NCI-H2171 (cell line): ENCODE data around the gene NEK5.
A peak's percentile ranks its signal among the peaks of the same experiment; 100 is the strongest.
"Not testable (repeated sequence)": the region's sequence is repeated elsewhere in the genome, so short reads cannot be mapped to it uniquely, and the experiment has no call there.

ENCODE experiments used
- DNase-seq: peaks from one replicate; lab custom pipeline; 2025; lab: John Stamatoyannopoulos, UW

The NEK5 gene, protein sequence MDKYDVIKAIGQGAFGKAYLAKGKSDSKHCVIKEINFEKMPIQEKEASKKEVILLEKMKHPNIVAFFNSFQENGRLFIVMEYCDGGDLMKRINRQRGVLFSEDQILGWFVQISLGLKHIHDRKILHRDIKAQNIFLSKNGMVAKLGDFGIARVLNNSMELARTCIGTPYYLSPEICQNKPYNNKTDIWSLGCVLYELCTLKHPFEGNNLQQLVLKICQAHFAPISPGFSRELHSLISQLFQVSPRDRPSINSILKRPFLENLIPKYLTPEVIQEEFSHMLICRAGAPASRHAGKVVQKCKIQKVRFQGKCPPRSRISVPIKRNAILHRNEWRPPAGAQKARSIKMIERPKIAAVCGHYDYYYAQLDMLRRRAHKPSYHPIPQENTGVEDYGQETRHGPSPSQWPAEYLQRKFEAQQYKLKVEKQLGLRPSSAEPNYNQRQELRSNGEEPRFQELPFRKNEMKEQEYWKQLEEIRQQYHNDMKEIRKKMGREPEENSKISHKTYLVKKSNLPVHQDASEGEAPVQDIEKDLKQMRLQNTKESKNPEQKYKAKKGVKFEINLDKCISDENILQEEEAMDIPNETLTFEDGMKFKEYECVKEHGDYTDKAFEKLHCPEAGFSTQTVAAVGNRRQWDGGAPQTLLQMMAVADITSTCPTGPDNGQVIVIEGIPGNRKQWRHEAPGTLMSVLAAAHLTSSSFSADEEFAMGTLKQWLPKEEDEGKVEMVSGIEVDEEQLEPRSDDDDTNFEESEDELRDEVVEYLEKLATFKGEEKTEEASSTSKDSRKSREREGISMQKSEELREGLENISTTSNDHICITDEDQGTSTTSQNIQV

DNA sequence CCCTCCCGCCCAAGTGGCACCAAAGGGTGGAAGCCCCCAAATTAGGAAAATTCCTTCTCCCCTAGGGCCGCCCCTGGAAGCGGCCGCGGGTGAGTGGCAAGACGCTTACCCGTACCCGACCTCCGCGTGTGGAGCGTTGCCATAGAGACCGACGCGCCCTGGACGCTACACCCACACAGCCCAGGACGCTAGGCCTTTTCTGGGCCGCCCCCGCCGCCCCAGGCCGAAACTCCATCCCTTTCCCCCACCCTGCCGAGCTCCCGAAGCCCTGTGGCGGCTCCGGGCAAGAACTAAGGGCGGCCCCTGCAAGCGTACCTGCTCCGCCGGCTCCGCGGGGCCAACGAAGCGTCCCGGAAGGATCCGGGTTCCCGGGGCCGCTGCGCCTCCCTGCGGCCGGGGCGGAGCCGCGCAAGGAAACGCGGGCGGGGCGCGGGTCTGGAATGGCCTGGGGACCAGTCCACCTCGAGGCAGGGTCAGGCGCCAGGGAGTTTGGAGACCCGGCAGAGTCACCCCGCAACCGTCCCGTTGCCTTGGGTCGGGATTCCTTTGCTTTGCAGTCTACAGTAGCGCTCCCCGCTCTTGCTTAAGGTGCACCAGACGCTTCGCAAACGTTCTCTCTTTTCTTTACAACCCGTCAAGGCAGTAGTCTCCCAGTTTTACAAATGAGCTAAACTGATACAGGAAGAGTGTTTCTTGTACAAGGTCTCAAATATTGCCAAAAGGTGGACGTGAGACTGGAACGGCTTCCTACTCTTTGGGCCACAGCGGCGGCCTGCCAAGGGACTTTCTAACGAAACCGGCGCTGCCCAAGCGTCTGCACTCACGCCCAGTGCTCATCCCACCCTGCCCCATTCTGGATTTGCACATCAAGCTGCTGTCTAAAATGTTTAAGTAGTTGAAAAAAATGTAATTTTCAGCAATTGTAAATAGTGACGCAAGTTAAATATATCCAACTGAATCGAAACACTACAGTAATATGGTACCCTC, at the start of gene NEK5:
Gene NEK5, minus strand, starts transcription at position 360 of the 987 bp plus-strand sequence. CDS start 1,591 bp downstream, outside the sequence.
- DNase-seq = peak; percentile 41

DNA sequence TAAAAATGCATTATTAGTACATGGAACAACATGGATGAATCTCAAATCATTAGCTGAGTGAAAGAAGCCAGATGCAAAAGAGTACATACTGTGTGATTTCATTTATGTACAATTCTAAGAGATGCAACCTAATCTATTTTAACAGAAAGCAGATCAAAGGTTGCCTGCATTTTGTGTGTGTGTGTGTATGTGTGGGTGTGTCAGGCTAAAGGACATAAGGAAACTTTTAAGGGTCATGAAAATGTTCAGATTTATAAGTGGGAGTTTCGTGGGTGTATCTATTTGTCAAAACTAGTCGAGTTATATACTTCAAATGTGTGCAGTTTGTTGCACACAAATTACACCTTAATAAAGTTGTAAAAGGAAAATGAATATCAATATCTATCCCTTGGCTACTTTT, 48.4 kb upstream of the NEK5 start:
- DNase-seq = no peak

DNA sequence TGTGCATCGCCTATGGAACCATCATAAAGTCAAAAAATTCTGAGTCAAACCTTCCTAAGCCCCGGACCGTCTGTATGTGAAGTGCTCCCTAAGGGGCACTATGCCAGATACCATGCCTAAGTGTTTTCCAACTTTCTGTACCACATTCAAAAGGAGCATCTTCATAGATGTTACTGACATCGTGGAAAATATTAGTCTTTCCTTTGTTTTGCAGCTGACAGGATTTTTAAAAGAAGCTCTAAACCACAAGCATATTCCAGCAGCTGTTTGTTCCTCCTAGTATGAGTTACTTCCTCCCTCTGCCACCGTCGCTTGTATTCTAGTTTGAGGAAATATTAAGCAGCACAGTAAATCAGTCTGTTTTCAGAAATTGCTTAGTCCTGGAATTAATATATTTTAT, 45.1 kb upstream of the NEK5 start:
- not testable (repeated sequence) for DNase-seq

DNA sequence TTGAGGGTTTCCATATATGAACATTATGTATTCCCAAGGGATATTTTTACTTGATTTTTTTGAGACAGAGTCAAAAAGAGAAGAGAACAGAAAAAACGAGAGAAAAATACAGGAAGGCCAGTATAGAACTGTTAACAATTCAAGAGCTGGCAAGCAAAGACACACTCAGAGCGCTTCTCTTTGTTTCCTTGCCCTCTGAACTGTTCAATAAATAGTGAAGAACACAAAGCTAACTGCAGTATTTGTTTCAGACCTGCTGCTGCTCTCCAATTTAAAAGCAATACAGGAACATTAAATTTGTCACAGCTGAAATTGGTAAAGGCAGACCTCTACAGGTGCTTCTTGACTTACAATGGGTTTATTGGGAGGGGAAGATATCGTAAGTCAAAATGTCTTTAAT, 44.5 kb upstream of the NEK5 start:
- DNase-seq = no peak

DNA sequence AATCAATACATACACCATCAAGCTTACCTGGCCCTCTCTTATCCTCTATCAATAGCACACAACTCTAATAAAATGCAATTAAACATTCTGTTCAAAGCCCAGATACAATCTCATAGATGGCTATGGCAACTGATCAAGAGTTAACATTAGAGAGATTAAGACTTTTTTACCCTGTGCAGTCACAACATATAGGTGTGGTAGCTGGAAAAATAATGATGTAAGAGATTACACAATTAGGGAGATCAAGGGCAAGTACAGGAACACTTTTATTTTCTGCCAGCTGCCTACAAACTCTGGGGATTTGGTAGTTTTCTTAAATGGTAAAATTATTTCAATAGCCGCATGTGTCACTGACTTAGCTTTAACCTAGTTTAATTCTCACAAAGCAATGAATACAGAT, 42.8 kb upstream of the NEK5 start:
- not testable (repeated sequence) for DNase-seq

DNA sequence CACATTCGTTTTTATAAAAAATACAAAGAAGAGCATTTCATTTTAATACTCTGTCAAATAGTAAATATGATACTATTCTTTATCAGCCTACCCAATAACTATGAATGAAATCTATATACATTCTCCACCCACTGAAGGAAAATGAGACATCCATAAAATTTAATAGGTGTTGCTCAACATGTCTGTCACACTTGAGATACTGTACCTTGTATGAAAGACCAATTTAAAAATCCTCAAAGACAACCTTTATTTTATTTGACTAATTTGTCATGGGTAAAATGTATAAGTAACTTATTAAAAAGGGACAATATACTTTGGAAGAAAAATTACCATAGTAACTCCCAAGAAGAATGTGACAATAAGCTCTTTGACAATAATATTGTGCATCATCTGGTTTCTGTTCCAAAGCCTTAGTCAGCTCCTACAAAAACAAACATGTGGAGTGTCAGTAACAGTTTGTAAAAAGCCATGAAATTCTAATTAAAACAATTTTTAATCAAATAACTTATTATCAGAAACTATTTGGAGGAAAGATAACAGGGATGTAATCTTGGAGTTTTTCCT, 42.0 kb upstream of the NEK5 start:
- DNase-seq = not testable (repeated sequence)

DNA sequence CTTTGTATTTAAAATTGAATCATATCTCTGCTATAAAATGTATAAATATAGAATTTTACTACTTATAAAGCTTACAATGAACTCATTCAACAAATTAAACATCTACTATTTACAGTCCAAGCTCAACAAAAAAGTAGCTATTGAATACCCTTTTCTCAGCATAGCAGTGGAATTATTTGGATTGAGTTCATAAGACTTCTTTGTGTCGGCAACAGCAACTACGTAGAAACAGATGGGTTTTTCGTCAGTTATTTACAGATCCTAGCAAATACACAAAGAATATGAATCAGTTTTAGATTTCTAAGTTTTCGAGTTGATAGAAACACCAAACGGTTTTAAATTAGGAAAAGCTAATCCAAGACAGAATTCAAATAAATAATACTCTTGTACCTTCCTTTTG, 41.0 kb upstream of the NEK5 start:
- no peak for DNase-seq

DNA sequence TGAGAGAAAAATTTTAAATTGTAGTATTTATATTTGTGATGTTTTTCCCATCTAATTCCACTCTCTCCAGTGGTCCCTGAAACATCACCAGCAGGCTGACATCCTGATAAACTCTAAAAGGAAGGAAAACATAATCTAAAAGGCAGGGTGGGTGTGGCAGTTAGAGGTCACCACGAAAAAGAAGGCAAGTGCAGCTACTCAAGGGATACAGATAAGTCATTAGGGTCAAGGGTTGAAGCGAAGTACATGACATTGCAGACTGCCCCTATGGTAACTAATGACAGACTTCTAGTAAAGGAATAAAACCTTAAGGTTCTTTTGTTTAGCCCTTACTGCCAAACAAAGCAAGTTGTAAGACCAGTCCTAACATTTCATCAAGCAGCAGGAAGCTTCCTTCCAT, 36.5 kb upstream of the NEK5 start:
- DNase-seq = no peak

DNA sequence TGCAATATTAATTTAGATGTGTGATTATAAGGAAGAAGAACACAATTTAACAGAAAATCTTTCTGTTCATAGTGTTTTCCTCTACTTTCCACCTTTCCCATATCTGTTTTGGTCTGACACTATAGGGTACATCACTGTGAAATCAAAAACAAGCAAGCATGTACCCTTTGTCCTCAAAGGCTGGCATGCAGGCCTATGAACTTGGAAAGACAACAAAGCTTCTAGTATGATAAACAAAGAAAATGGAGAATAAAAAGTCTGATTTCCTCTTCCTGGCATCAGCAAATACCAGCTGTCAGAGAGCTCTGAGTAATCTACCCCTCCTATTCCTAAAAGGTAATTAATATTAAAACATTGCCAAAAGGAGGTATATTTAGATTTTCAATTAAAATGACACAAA, 36.1 kb upstream of the NEK5 start:
- no peak for DNase-seq

DNA sequence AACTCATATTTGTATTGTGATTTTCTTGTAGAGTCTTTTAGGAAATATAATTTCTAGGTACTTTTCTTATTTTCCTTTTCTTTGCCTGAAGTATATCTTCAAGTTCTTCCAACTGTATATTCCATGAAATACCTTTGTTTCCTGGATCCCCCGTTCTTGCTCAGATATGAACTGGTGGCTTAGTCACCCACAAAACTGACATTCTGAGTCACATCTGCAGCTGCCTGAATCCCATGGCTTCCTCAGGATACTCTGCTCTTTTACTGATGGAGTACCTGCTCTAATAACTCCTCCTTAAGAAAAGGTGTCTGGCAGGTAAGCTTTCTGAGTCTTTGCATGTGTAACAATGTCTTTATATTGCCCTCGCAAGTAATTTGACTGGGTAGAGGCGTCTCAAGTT, 35.0 kb upstream of the NEK5 start:
- DNase-seq = not testable (repeated sequence)

DNA sequence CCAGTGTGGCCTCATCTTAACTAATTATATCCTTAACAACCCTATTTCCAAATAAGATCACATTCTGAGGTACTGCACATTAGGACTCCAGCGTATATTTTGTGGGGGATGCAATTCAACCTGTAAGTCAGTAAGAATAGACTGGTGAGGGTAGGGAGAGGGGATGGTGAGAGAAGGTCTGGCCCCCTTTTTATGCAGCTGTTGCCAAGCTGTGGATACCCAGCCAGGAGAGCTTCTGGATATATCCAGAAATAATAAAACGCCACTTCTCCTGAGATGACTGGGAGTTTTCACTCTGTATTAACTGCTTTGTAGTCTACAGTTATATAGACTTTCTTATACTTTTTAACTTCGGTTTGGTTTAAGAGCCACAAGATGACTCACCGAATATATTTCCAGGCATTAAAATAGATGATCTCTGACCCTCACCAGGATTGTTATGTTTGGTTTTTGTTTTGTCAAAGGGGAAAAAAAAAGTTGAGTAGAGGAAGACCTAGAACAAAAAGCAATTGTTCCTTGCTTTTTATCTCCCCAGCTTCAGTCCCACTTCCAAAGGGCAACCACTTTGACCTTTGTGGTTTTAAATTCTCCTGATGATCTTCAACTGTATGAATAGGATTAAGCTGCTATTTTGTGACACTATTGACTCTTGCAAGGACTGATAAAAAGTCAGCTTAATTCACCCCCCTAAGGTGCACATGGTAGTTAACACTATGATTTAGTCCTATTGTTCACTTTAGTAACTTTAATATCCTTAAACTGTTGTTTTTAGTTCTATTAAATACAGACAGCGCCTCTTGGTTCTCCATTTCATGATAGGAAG, 33.6 kb upstream of the NEK5 start:
- DNase-seq = no peak

DNA sequence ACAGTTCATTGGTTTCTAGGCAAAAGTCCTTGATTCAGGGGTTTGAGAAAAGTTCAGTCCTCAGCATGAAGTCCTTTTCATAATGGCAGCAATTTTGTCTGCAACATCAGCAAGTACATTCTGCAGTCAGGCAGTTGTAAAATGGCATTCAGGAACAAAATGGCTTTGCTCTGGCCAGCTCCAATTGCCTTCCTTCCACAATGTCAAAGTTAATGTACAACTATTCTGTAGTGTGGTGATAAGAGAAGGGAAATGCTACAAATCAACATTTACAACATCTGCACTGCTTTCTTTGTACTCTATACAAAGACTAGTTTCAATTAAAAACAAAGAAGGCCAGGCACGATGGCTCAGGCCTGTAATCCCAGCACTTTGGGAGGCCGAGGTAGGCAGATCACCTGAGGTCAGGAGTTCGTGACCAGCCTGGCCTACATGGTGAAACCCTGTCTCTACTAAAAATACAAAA, 32.3 kb upstream of the NEK5 start:
- no peak for DNase-seq

DNA sequence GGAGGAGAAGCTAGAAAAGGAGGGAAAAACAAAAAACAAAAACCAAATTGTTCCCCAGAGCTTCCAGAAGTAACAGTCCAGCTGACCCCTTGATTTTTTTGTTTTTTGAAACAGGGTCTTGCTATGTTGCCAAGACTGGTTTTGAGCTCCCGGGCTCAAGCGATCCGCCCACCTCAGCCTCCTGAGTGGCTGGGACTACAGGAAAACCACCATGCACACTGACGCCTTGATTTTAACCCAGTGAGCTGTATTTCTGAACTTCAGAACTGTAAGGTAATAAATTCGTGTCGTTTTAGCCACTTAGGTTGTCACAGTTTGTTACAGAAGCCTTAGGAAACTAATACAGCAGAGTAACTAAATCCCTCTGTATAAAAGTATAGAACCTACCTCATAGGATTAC, 31.6 kb upstream of the NEK5 start:
- no peak for DNase-seq

DNA sequence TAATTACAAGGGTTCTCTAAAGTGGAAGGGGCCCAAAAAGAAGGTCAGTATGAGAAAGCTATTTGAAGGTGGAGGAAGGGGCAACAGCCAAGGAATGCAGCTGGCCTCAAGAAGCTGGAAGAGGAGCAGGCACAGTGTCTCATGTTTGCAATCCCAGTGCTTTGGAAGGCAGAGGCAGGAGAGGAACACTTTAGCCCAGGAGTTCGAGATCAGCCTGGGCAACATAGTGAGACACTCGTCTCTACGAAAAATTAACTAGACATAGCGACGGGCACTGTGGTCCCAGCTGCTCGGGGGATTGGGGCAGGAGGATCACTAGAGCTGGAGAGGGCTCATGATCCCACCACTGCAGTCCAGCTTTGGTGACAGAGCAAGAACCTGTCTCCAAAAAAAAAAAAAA, 31.2 kb upstream of the NEK5 start:
- no peak for DNase-seq

DNA sequence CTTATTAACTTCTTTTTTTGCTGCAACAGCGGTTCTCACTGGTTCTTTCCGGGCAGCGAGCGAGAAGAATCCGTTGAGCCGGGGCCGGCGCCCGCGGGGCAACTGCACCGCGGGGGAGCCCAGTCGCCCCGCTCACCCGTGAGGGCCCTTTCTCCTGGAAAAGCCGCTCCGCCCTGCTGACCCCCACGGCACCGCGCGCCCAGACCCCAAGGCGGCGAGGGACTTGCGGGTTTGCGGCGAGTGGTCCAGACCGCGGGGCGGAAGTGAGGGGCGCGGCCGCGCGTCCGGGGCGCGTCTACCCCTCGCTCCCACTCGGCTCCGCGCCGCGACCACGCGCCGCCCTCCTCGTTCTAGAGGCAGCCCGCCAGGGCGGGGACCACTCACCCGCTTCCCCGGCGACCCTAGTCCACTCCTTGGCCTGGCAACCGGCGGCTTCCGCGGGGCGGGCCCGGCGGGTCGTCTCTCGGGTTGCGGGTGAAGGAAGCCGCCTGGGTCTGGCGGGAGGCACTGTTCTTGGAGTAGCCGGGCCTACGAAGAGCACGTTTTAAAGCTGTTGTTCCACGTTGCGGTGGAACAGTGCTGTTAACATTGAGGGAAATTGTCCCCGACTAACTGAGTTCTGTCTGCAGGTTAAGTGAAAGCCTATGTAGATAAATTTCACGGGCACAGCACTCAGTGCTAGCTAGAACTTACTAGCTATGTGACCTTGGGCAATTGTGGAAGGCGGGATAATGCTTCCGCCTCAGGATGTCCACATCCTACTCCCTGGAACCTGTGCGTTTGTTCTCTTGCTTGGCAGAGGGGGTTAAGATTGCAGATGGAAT, 30.5 kb upstream of the NEK5 start, which contains the start of gene NEK3:
Gene NEK3, minus strand, starts transcription at position 439 of the 824 bp plus-strand sequence. CDS start 3,406 bp downstream, outside the sequence.
- peak; percentile 61 for DNase-seq

DNA sequence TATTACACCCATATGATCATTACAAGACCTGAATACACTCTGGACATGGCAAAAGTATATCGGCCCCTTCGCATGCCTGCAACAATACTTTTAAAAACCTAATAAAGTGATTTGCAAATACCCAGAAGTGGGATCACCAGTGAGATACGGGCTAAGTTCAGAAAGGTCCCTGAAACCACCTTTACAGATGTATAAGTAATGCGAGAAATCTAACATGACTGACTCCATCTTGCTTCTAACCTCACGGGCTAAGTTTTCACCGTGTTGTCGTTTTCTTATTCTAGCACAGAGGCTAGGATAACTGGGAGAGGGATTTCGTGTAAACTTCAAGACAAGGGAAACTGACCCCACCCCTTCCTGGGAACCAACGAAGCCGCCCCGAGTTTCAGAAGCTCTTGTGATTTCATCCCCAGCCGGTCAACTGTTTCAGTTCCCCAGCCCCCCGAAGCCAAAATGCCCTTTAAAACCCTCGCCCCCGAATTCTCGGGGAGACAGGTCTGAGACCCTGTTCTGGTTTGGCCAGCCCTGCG, 29.8 kb upstream of the NEK5 start:
- no peak for DNase-seq

DNA sequence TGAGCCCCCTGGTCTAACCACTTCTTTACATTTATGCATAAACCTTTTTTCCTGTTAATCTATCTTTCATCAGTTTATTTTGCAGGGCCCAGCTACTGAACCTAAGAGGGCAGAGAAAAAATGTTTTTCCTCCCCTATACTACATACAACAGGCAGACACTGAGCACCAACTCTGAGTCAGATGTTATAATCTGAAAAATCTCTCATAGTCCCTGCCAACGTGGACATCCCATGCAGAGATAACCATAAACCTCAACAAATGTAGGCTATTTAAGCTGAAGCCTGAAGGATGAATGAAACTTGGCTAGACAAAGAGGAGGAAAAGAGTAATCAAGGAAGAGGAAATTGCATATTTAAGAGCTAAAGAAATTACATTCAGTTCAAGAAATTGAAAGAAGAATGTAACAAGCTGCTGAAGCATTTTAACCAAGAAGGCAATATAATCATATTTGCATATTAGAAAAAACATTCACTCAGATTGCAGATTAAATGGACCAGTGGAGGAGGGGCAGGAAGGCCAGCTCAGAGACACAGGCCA, 27.9 kb upstream of the NEK5 start:
- no peak for DNase-seq

DNA sequence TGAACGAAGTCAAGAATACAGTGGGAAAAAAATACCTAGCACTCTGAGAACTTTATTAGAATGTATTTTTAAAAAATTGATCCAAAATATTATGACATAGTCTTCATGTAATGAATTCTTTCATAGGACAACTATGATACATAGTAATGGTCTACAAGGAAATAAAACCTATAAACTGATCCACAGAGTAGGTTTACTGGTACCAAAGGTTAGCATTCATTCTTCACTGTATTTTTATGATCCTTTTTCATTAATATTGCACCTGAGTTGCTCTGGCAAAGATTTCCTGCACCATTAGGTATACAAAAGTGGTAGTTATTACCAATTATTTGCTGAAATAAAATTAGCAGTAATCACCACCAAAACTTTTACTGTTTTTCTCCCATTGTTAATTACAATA, 26.3 kb upstream of the NEK5 start:
- DNase-seq = no peak

DNA sequence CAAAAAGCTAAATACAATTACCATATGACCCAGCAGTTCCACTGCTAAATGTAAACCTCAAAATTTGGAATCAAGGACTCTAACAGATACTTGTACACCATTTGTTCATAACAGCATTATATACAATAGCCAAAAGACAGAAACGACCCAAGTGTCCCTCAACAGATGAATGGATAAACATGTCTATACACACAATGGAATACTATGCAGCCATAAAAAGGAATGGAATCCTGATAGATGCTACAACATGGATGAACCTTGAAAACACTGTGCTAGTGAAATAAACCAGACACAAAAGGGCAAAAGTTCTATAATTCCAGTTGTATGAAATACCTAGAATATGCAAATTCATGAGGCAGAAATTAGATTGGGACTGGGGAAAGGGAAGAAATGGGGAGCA, 18.4 kb upstream of the NEK5 start:
- DNase-seq = no peak
